Activated CD8-positive, alpha-beta T cell treated with anti-CD3 and anti-CD28 coated beads, Interleukin-2, amount 10 ng/mL, durations not matched to agents 7 days and 5 days (primary cell): ENCODE results near the gene NIM1K. TPM values are rescaled to one million over a fixed set of nuclear protein-coding genes. Genes with fewer than 3 reads are reported as not detected.
"Not testable (repeated sequence)": the region's sequence is repeated elsewhere in the genome, so short reads cannot be mapped to it uniquely, and the experiment has no call there.

ENCODE experiments used
- ATAC-seq: fragments of 150-1000 bp; cut with Tn5 transposase; one replicate; pipeline ENCODE4 v1.10.0; 2021; ENCODE audit warnings: moderate library complexity
- CTCF ChIA-PET: fragments of 350-600 bp; sonication (Branson Sonifier 250); formaldehyde crosslinking; loops from one replicate; lab custom pipeline; 2021; ENCODE audit warnings: antibody characterized with exemption; lab: Charles Lee
- POLR2A ChIA-PET: fragments of 350-600 bp; sonication (Branson Sonifier 250); formaldehyde crosslinking; loops from one replicate; lab custom pipeline; 2021; ENCODE audit warnings: antibody characterized with exemption; lab: Charles Lee
- DNase-seq: peaks from one replicate; pipeline ENCODE4 v3.0.0-alpha.2; 2020
- H3K27ac Mint-ChIP-seq: one replicate; pipeline ENCODE4 v1.8.0; 2021; ENCODE audit warnings: mild to moderate bottlenecking, mixed read lengths
- H3K27me3 Mint-ChIP-seq: one replicate; pipeline ENCODE4 v1.8.0; 2021; ENCODE audit warnings: low read depth, mixed read lengths
- H3K36me3 Mint-ChIP-seq: one replicate; pipeline ENCODE4 v1.8.0; 2021; ENCODE audit warnings: low read depth, mixed read lengths
- H3K4me1 Mint-ChIP-seq: one replicate; pipeline ENCODE4 v1.8.0; 2021; ENCODE audit warnings: low read depth, mixed read lengths
- H3K4me3 Mint-ChIP-seq: one replicate; pipeline ENCODE4 v1.8.0; 2021; ENCODE audit warnings: mild to moderate bottlenecking, mixed read lengths
- H3K9me3 Mint-ChIP-seq: one replicate; pipeline ENCODE4 v1.8.0; 2022; ENCODE audit warnings: mixed read lengths; ENCODE audit not compliant: insufficient read depth
- total RNA-seq, 2 experiments: library from RNA; stranded (reverse); gene quantifications; one replicate each; pipeline ENCODE4 v1.2.3, GENCODE V29; 2021

Gene NIM1K
- total RNA-seq, 2 experiments from 2014 or later: 0.50 to 0.61 TPM

- peaks cover 12% of the 10 kb centered on the region for H3K36me3 Mint-ChIP-seq
- no peaks in the 10 kb centered on the region for H3K9me3 Mint-ChIP-seq
- H3K4me1 Mint-ChIP-seq: peaks cover 43% of the 10 kb centered on the region
- ChIA-PET CTCF (interaction anchor here (1.6 kb wide), 1 partner anchor 75 kb away, joined by 8 read pairs; no protein-coding TSS in a partner anchor), POLR2A (interaction anchor here (0.7 to 1.0 kb wide), 2 partner anchors 79 to 247 kb away, joined by 3 read pairs; no protein-coding TSS in a partner anchor)
- no peak for ATAC-seq
- no peak overlapping the region for H3K4me3 Mint-ChIP-seq
- DNase-seq: no peak
- H3K27me3 Mint-ChIP-seq: no peaks in the 10 kb centered on the region
- H3K27ac Mint-ChIP-seq: no peak overlapping the region
Measured at GRCh38 chr5:43315263-43315662, 123.2 kb downstream of the NIM1K start.

DNA sequence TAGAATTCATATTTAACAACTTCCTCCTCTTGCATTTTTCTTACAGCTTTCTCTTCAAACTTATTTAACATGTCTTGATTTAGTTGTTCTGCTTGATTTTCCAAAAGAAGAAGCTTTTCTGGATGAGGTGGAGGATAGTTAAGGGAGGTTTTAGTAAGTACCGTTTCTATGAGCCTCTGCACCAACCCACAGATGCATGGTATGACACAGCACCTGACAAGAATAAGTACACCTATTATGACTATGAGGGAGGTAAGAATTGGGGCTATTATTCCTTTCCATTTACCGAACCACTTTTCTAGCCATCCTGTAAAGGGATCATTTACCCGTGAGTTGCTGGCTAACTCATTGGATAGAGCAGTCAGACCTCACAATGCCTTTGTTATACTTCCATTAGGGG lies 123.7 kb downstream of the NIM1K start:
- Mint-ChIP-seq H3K27me3 (no peaks in the 10 kb centered on the region), H3K27ac (no peak overlapping the region), H3K4me1 (peaks cover 40% of the 10 kb centered on the region), H3K9me3 (no peaks in the 10 kb centered on the region), H3K36me3 (peaks cover 10% of the 10 kb centered on the region), H3K4me3 (no peak overlapping the region)
- ChIA-PET POLR2A (interaction anchor here (0.7 to 1.0 kb wide), 2 partner anchors 78 to 248 kb away, joined by 3 read pairs; no protein-coding TSS in a partner anchor), CTCF (interaction anchor here (0.8 to 1.6 kb wide), 2 partner anchors 67 to 74 kb away, joined by 3 to 8 read pairs; no protein-coding TSS in a partner anchor)
- no peak for ATAC-seq
- no peak for DNase-seq

DNA sequence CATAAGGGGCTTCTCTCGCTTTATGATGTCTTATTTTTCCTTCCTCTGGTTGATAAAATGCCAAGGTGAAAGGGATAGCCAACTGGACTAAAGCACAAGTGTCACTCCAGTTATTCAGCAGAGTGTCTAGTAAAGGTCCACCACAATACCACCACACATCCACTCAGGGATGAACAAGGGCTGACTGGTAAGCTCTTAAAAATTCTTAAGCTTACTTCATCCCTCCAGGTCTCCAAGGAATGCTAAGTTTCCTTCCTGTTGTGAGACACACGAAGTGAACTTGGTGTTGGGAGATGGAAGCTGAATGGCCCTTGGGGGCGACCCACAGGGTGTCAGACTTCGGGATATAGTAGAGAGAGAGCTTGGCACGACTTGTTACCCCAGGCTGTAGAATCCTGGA lies 124.4 kb downstream of the NIM1K start:
- Mint-ChIP-seq H3K36me3 (peaks cover 7% of the 10 kb centered on the region), H3K27ac (no peak overlapping the region), H3K27me3 (no peaks in the 10 kb centered on the region), H3K4me1 (peaks cover 33% of the 10 kb centered on the region), H3K9me3 (no peaks in the 10 kb centered on the region), H3K4me3 (no peak overlapping the region)
- ChIA-PET CTCF (interaction anchor here (0.7 to 1.6 kb wide), 3 partner anchors 12 to 74 kb away, joined by 3 to 8 read pairs (median 3); no protein-coding TSS in a partner anchor), POLR2A (no interaction called here)
- no peak for DNase-seq
- no peak for ATAC-seq

- CTCF ChIA-PET: interaction anchor here (1.0 kb wide), 1 partner anchor 69 kb away, joined by 4 read pairs; no protein-coding TSS in a partner anchor
- H3K27ac Mint-ChIP-seq: no peak overlapping the region
Measured at GRCh38 chr5:43320846-43321245, 128.8 kb downstream of the NIM1K start.

GRCh38 chr5:43323488-43323887 lies 131.5 kb downstream of the NIM1K start:
- H3K9me3 Mint-ChIP-seq, H3K27ac Mint-ChIP-seq, H3K27me3 Mint-ChIP-seq, DNase-seq, H3K36me3 Mint-ChIP-seq, H3K4me1 Mint-ChIP-seq, POLR2A ChIA-PET, ATAC-seq, H3K4me3 Mint-ChIP-seq: not testable (repeated sequence)
- CTCF ChIA-PET: interaction anchor here (1.3 kb wide), 1 partner anchor 217 kb away, joined by 3 read pairs; no protein-coding TSS in a partner anchor

More at GRCh38 chr5:43320846-43321245, 128.8 kb downstream of the NIM1K start:
- H3K4me1 Mint-ChIP-seq: no peaks in the 10 kb centered on the region
- peaks cover 2% of the 10 kb centered on the region for H3K27me3 Mint-ChIP-seq
- DNase-seq (no peak), ATAC-seq (no peak)
- H3K4me3 Mint-ChIP-seq: no peak overlapping the region
- POLR2A ChIA-PET: no interaction called here
- H3K36me3 Mint-ChIP-seq: no peaks in the 10 kb centered on the region
- H3K9me3 Mint-ChIP-seq: no peaks in the 10 kb centered on the region

DNA sequence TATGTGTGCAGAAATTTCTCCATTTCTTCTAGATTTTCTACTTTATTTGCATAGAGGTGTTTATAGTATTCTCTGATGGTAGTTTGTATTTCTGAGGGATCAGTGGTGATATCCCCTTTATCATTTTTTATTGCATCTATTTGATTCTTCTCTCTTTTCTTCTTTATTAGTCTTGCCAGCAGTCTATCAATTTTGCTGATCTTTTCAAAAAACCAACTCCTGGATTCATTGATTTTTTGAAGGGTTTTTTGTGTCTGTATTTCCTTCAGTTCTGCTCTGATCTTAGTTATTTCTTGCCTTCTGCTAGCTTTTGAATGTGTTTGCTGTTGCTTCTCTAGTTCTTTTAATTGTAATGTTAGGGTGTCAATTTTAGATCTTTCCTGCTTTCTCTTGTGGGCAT lies 133.6 kb downstream of the NIM1K start:
- POLR2A ChIA-PET, H3K9me3 Mint-ChIP-seq, H3K36me3 Mint-ChIP-seq, H3K4me3 Mint-ChIP-seq, H3K4me1 Mint-ChIP-seq, DNase-seq, H3K27me3 Mint-ChIP-seq, H3K27ac Mint-ChIP-seq, ATAC-seq: not testable (repeated sequence)
- CTCF ChIA-PET: interaction anchor here (1.1 kb wide), 1 partner anchor 19 kb away, joined by 4 read pairs; no protein-coding TSS in a partner anchor

Other genes with a start within 250 kb of the NIM1K start
- 10 to 100 TPM; 28.0 to 29.3 TPM for gene ANXA2R, start 151.9 kb upstream of the NIM1K start, total RNA-seq
- gene ZNF131, start 71.3 kb upstream of the NIM1K start, total RNA-seq: 10 to 100 TPM; 45.8 to 52.8 TPM
- gene HMGCS1, start 121.2 kb downstream of the NIM1K start, total RNA-seq: 10 to 100 TPM; 82.4 to 90.6 TPM
- gene CCL28, start 220.2 kb downstream of the NIM1K start, total RNA-seq: 10 to 100 TPM; 10.8 to 11.9 TPM